Gastroesophageal sphincter (tissue), 3 donors: ENCODE data around the gene ANKRD45.

Source experiments
- POLR2A ChIP-seq, 2 donors: fragments of 450-650 bp; IDR thresholded peaks; one replicate each; pipeline ENCODE4 v1.6.1; 2017; ENCODE audit warnings: antibody characterized with exemption in 2 of 2, mild to moderate bottlenecking in 2 of 2, moderate library complexity in 1 of 2
- TF ChIP-seq, protein P1 (sequence below), 4 experiments: fragments of 200-600 bp in 2 of 4; fragments of 450-650 bp in 2 of 4; sonication (generic) in 1 of 4; IDR thresholded peaks; one replicate each; pipeline ENCODE4 v1.5.1; 2017 to 2019; ENCODE audit warnings: antibody characterized with exemption in 4 of 4, mild to moderate bottlenecking in 2 of 4, moderate library complexity in 2 of 4

DNA sequence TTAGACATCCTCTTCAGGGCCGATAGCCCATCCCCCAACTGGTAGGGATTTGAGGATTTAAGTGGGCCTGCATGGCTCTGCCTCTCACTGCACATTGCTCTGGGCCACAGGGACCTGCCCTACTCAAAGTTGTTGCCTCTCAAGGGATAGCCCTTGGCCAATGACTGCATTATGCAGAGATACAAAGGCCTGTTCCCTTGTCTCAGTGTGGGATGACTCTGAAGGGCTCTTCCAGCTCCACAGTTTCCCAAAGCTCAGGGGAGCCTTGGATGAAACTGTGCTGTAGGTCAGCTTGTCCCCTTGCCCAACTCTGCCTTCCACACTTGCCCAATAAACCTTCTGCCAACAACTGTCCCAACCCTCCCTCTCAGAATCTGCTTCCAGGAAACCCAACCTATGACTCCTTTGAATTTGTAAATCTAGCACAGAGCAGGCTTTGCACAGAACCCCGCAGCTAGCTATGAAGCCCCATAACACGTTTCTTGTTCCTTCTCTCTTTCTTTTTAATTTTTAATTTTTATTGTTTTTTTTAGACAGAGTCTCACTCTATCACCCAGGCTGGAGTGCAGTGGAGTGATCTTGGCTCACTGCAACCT, 109.3 kb downstream of the ANKRD45 start:
- TF ChIP-seq, protein P1, sequence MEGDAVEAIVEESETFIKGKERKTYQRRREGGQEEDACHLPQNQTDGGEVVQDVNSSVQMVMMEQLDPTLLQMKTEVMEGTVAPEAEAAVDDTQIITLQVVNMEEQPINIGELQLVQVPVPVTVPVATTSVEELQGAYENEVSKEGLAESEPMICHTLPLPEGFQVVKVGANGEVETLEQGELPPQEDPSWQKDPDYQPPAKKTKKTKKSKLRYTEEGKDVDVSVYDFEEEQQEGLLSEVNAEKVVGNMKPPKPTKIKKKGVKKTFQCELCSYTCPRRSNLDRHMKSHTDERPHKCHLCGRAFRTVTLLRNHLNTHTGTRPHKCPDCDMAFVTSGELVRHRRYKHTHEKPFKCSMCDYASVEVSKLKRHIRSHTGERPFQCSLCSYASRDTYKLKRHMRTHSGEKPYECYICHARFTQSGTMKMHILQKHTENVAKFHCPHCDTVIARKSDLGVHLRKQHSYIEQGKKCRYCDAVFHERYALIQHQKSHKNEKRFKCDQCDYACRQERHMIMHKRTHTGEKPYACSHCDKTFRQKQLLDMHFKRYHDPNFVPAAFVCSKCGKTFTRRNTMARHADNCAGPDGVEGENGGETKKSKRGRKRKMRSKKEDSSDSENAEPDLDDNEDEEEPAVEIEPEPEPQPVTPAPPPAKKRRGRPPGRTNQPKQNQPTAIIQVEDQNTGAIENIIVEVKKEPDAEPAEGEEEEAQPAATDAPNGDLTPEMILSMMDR (IDR thresholded peaks at IDR 0.05): no peak
- no peak for TF ChIP-seq POLR2A (IDR thresholded peaks at IDR 0.05)
